GM21528 (cell line): ENCODE results near the gene OXCT1.
"Not testable (repeated sequence)": the region's sequence is repeated elsewhere in the genome, so short reads cannot be mapped to it uniquely, and the experiment has no call there.

Experiments used
- ATAC-seq: cut with Tn5 transposase; IDR thresholded peaks from one replicate; pipeline ENCODE4 v1.9.1; 2021; ENCODE audit warnings: mild to moderate bottlenecking, moderate library complexity; ENCODE audit not compliant: unreplicated experiment, low FRiP score

Gene OXCT1

DNA sequence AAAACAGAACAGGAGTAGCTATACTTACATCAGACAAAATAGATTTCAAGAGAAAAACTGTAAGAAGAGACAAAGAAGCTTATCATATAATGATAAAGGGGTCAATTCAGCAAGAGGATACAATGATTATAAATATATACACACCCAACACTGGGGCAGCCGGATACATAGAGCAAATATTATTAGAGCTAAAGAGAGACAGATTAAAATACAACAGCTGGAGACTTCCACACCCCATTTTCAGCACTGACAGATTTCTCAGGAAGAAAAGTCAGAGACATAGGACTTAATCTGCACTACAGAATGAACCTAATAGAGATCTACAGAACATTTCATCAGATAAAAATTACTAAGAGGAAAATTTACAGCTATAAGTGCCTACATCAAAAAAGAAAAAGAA lies 35.7 kb downstream of the OXCT1 start:
- no peak for ATAC-seq

DNA sequence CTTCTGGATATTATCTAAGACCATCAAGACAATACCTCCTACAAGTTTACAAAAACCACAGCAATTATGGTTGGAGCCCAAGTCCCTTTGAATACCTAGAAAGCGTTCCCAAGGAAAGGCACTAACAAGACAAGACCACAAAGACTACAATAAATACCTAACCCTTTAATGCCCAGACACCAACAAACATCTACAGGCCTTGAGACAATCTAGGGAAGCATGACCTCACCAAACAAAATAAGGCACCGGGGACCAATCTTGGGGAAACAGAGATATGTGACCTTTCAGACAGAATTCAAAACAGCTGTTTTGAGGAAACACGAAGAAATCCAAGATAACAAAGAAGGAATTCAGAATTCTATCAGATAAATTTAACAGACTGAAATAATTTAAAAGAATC lies 37.8 kb downstream of the OXCT1 start:
- ATAC-seq = no peak

DNA sequence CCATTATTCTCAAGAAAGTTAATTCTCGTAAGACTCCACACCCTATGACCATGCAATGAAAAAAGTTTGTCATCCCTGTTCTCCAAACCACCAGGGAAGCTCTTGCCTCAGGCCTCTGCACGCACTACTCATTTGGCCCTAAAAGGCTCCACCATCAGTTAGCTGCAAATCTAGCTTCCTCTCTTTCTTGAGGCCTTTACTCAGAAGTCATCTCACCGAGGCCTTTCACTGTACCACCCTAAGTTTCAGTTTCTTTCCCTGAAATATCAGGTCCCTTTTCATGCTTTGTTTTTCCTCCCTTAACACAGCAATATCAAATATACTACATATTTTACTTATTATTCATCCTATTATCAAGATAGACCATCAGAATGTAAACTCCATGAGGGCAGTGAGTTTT lies 39.1 kb downstream of the OXCT1 start:
- ATAC-seq = no peak

DNA sequence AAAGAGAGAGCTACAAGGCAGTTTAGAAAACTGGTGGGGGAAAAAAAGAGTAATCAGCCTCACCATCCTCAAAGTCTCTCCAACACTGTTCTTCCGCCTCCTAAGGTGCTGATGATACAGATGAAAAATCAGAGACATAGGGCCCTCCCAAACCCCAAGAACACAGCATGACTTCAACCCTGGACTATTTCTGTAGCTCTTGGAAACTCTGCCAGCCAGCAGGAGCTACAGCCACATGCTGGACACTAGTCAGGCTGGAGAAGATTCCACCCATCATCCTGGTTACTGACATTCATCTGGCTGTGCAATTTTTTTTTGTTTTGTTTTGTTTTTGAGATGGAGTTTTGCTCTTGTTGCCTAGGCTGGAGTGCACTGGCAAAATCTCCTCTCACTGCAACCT lies 42.4 kb downstream of the OXCT1 start:
- ATAC-seq = no peak

DNA sequence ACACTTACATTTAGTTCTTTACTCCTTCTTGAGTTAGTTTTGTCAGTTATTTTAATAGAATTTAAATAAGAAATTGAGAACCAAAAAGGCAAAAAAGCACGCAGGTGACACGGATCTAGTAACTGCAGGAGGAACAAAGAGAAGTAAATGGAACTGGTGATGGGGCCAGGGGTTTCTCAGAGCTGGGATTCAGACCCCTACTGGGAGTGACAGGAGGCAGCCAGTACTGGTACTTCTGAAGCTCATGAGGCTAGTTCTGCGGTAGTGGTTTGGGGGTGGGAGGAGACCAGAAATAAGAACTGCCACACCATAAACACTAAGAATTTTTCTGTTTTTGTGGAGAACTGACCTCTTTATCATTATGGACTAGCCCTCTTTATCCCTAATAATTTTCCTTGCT lies 48.2 kb downstream of the OXCT1 start:
- no peak for ATAC-seq

DNA sequence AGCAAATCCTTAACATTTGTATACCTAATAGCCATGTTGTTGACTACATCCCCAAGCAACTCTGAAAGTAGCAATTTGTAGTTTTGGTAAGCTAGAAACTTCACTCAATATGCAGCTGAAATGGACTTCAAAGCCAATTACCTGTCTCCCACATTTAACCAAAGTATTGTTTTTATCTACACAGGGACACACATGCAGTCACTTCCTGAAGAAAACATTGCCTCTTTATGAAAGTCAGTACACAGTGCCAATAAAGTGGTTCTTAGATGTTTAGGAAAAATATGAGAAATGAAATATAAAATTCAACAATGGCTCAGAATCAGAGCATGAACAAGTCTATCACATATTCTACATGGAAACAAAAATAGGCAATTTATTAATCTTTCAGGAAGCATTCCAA lies 49.2 kb downstream of the OXCT1 start:
- ATAC-seq = no peak

DNA sequence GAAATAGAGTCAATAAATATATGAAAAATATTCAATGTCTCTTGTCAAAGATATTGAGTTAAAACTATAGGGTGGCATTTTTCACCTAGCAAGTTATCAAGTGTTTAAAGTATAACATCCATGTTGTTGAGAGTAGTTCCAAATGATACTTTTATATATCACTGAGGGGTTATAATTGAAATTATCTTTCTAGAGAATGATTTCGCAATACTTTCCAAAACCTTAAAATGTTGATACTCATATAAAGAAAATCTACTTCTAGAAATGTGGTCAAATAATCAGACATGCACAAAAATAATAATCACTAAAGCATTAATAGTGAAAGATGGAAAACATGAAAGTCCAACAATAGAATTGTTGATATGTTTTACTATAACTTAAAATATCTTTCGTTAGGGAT lies 50.1 kb downstream of the OXCT1 start:
- ATAC-seq = no peak

DNA sequence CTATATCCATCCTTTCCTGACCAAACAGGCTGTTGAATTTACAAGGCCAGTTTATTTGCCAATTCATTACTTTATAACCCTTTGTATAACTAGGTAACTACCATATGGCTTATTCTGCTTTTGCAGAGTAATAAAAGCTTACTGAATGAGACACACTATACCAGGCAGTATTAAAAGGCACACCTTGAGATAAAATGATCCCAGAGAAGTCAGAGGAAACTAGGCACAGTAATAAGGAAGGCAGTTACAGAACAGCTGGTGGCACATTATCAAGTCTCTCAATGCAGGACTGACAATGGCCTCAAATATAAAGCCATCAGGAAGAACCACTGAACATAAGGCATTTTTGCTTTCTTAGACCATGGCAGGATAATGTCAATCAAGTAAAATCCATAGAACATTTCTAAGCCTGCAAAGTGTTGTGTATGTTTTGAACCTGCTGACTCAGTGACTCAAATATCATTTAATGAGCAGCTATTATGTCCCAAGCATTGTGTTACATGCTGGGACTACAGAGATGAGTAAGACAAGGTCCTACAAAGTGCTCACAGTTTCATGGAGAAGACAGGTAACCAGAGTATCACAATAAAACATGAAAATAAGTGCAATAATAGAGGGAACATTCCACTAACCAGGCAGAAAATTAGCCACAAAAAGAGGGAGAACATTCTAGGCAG lies 52.5 kb downstream of the OXCT1 start:
- no peak for ATAC-seq

DNA sequence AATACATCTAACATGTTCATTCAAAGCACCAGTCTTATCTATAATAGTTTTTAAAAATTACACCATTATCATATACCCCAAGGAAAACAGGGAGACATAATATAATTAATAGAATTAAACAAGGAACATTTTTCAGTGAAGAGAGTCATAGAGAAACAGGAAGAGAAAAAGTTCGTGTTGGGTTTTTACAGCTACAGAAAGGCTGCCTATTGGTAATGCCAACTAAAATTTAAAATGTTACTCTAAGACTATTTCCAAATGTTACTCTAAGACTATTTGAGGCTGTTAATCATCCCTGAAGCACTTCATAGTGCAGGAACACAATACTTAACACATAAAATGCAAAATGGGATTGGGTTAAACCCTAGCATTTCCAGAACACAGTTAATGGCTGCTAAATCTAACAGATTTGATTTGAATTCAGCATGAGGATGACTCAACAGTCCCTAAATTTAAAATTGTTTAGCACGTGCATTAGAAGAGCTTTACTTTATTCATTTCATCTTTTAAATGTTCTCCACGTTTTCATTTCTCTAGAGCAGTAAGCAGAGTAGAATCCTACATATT lies 54.5 kb downstream of the OXCT1 start:
- no peak for ATAC-seq

DNA sequence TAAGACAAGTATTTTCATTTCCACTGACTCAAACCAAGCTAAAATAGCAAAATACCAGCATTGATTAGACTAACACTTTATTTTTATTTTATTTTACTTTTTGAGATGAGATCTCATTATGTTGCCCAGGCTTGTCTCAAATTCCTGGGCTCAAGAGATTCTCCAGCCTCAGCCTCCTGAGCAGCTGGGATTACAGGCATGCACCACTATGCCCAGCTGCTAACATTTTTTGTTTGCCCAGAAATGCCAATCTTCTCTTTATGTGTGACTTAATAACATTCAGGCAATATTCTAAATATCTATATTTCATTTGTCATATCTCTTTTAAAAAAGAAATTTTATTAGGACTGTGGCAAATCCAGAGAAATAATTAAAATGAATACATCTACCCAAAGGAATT lies 55.0 kb downstream of the OXCT1 start:
- ATAC-seq = no peak

DNA sequence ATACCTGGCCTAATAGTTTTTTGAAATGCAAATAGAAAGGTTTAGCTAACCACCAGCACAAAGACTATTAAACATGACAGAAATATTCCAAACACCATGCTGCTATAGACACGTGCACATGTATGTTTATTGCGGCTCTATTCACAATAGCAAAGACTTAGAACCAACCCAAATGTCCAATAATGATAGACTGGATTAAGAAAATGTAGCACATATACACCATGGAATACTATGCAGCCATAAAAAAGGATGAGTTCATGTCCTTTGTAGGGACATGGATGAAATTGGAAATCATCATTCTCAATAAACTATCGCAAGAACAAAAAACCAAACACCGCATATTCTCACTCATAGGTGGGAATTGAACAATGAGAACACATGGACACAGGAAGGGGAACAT lies 55.9 kb downstream of the OXCT1 start:
- not testable (repeated sequence) for ATAC-seq

DNA sequence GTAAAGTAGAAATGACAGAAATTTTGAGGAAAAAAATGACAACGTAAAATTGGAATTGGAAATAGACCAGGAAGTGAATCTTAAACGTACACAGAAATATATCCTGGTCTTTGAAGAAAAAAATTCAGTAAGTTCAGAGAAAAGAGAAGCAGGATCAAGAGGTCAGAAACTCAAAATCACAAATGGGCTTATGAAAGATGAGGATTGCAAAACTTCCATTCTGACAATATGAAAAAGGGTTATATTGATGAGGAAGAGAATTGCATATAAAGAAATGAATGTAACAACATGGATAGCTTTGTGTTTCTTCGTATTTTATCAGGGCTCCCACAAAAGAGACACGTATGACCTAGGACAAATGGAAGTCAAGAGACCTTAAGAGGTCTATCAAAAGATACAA lies 58.1 kb downstream of the OXCT1 start:
- no peak for ATAC-seq

DNA sequence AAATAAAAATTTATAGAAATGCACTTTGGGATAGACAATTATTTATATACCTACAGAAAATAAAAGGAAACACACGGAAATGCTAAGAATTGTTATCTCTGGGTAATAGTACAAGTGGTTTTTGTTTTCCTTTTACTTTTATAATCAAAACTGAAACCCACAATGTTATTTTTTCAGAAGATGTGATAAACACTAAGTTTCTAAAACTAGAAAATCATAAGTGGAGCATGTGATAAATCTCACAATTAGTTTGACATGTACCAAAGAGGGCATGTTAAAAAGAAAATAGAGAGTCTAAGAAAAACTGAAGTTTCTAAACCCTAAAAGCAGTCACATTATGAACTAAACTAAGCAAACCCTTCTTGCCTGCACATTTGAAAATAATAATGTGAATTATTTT lies 61.1 kb downstream of the OXCT1 start:
- ATAC-seq = peak; percentile 54

DNA sequence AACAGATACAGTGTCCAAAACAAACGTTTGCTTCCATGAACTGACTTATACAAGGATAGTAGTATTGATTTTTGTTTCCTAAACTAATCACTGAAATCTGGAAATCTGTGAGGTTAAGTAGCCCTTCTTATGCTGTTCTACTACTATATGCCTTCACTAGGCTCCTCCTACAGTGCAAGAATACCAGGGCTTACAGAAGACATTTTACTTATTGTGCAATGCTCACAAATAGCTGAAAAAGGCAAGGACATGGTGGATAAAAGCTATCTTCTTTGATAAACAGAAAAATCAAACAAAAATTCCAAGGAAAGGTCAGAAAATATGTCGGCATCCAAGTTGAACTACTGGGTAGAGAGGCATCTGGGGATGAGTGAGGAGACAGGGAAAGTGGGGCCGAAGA lies 61.9 kb downstream of the OXCT1 start:
- no peak for ATAC-seq

DNA sequence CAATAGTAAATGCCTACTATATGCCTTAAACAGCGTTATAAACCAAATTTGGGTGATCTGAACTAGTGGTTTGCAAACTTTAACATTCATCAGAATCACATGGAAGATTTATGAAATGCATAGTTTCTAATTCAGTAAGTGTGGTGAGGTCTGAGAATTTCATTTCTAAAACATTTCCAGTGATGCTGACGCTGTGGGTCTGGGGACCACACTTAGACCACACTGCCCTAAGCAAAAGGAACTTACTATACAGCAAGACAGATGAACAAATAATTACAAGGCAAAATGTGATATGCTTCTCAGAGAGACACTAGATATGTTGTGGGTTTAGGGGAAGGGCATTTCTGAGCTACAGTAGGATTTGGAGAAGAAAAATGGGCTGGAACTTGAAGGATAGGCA lies 72.6 kb downstream of the OXCT1 start:
- ATAC-seq = no peak

DNA sequence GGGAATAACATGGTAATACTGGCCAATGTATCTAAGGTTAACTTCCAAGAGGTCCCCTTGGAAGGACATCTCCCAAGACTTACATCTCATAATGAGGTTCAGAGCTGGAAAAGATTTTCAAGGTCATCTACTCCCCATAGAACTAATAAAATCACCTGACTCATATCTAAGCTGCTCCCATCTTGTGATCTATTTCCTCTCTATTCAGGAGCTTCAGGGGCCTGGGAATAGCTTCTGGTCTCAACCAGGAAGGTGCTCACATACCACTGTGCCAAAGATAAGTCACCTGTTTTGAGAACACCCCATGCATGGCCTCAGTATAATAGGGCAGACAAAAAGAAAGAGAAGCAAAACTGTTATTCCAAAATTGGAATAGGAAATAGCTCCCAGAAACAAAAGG lies 74.2 kb downstream of the OXCT1 start:
- no peak for ATAC-seq

DNA sequence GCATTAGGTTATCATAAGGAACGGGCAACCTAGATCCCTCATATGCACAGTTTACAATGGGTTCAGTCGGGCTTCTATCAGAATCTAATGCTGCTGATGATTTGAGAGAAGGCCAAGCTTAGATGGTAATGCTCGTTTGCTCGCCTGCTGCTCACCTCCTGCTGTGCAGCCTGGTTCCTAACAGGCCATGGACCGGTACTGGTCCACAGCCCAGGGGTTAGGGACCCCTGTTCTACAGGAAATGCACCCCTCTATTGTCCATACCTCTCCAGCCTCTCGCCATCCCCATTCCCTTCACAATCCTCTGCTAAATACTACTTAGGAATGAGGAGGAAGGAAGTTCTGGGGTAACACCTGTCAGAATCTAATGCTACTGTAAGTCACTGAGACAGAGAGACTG lies 75.1 kb downstream of the OXCT1 start:
- ATAC-seq = no peak

DNA sequence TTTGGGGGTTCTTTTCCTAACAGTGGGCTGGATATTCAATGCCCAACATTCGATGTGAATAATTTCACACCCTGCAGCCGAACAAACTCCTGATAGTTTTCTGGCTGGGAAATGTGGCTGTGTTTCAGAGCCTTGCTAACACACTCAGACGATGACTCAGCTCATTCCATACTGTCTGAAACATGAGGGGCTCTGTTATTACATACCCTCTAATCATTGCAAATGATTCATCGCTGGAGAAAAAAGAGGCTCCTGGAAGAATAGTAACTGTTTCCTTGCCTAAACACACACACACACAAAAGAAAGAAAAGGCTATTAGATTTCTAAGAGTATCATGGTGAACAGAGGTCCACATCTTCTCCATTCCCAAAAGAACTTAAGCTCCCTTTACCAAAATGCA lies 75.8 kb downstream of the OXCT1 start:
- no peak for ATAC-seq

DNA sequence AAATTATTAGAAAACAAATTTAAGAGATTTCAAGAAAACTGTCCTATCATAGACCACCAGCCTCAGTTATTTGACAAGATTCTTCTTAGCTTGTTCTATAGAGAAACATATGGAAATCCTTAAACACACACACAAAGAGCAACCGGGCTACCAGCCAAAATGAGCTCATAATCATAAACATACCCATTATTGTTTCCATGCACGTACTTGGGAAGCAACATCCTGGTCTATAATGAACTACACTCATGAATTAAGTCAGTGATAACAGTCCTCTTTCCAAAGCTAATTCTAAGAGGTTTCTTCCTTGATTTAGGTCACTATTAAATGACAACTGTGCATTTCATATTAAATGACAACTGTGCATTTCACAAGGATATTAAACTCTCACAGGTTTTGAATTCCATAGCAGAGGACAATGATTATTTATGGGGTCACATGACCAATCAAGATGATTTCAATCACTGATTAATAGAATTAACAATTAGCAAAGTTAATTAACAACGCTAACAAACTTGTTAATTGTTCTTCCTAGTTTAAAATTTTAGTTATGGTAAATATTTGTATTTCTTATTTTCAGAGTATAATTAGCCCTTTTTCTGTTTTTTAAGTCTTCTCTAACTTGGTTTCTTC lies 77.0 kb downstream of the OXCT1 start:
- no peak for ATAC-seq

DNA sequence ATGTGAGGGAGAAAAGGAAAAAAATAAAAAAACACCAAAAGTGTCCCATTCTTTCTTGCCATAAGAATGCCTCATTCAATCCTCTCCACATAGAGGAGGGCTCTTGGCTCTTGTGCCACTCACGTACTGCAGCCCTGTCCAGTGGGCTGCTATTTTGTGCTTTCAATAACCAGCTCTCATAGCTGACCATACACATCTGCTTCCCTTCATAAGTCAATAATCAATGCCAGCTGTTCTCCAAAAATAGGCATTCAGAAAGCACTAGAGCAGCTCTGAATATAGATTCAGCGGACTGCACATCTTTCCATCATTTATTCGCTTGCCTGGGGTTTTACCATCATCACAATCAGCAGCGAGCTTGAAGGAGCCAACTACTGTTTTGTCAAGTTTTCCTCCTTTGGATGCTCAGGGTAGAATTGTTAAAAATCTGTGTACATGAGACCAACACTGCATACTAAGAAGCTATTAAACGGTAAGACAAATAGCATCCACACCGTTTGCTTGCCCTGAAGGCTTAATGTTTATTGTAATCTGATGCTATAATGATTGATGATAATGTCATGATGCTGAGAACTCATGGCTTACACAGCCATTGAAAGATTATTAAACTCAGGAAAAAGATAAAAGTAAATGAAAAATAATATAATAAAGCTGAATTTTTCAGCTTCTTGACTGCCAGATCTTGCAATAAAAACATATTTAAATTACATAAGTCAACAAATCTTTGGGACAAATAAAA lies 80.0 kb downstream of the OXCT1 start:
- no peak for ATAC-seq

DNA sequence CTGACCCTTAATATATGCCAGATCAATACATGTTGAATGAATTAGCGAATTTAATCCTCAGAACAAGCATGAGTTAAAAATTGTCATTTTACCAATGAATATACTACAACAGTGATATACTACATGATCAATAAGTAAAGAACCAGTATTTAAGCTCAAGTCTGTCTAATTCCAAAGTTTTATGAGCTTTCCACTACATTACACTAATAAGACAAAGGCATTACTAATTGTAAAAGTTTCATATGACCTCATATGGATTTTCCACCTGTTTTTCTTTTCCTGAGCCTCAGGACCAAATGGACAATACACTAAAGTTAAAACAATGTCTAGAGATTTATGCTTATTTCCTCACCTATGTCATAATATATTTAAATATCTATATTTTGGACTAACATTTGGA lies 80.8 kb downstream of the OXCT1 start:
- no peak for ATAC-seq

DNA sequence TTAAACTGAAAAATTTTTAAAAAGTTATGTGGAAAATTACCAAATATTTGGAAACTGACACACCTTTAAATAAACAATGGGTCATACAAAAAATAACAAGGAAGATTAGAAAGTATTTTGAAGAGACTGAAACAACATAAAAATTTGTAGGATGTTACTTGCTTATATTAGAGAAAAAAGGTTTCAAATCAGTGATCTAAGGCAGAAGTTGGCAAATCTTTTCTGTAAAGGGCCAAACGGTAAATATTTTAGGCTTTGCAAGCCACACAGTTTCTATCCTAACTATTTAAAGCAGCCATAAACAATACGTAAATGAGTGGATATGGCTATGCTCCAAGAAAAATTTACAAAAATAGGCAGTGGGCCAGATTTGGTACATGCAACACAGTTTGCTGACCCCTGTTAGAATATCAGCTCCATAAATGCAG lies 81.3 kb downstream of the OXCT1 start:
- no peak for ATAC-seq
